Panc1 (cell line): ENCODE data around the gene ITGA2B.
"Not testable (repeated sequence)": the region's sequence is repeated elsewhere in the genome, so short reads cannot be mapped to it uniquely, and the experiment has no call there.

ENCODE experiments used
- CTCF ChIP-seq: fragments of 450-650 bp; IDR thresholded peaks from 2 replicates; pipeline ENCODE4 v1.5.1; 2017; ENCODE audit warnings: mild to moderate bottlenecking
- SIN3A ChIP-seq: IDR thresholded peaks from 2 replicates; pipeline ENCODE4 v1.6.1; 2012; ENCODE audit warnings: low read depth, mild to moderate bottlenecking, low read length, moderate library complexity, borderline replicate concordance; ENCODE audit not compliant: insufficient read depth
- TF ChIP-seq, protein P1 (sequence below), 2 experiments: IDR thresholded peaks; 2 replicates each; pipeline ENCODE4 v1.6.1; 2011 to 2012; ENCODE audit warnings: low read depth in 2 of 2, control low read depth in 1 of 2, low read length in 1 of 2, mild to moderate bottlenecking in 1 of 2, moderate library complexity in 1 of 2; ENCODE audit not compliant: insufficient read depth in 1 of 2

- TF ChIP-seq, protein P1, sequence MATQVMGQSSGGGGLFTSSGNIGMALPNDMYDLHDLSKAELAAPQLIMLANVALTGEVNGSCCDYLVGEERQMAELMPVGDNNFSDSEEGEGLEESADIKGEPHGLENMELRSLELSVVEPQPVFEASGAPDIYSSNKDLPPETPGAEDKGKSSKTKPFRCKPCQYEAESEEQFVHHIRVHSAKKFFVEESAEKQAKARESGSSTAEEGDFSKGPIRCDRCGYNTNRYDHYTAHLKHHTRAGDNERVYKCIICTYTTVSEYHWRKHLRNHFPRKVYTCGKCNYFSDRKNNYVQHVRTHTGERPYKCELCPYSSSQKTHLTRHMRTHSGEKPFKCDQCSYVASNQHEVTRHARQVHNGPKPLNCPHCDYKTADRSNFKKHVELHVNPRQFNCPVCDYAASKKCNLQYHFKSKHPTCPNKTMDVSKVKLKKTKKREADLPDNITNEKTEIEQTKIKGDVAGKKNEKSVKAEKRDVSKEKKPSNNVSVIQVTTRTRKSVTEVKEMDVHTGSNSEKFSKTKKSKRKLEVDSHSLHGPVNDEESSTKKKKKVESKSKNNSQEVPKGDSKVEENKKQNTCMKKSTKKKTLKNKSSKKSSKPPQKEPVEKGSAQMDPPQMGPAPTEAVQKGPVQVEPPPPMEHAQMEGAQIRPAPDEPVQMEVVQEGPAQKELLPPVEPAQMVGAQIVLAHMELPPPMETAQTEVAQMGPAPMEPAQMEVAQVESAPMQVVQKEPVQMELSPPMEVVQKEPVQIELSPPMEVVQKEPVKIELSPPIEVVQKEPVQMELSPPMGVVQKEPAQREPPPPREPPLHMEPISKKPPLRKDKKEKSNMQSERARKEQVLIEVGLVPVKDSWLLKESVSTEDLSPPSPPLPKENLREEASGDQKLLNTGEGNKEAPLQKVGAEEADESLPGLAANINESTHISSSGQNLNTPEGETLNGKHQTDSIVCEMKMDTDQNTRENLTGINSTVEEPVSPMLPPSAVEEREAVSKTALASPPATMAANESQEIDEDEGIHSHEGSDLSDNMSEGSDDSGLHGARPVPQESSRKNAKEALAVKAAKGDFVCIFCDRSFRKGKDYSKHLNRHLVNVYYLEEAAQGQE (IDR thresholded peaks at IDR 0.05; ENCODE audit: insufficient read depth in 1 of 2, low read depth in 2 of 2, low read length in 1 of 2), result not testable (repeated sequence)
- TF ChIP-seq SIN3A, CTCF: not testable (repeated sequence)
Observed at GRCh38 chr17:44394112-44394511, 4.7 kb upstream of the ITGA2B start.
